Testis (tissue), 2 donors: Measurements from ENCODE around the gene TBXAS1.

Source experiments
- POLR2A ChIP-seq: fragments of 450-650 bp; IDR thresholded peaks from one replicate; pipeline ENCODE4 v1.6.1; 2017; ENCODE audit warnings: antibody characterized with exemption, mild to moderate bottlenecking, moderate library complexity
- TF ChIP-seq, protein P1 (sequence below), 3 experiments: fragments of 450-650 bp in 2 of 3; fragments of 200-600 bp in 1 of 3; sonication (generic) in 1 of 3; IDR thresholded peaks; one replicate each; pipeline ENCODE4 v1.5.1; 2016 to 2019; ENCODE audit warnings: antibody characterized with exemption in 3 of 3, mild to moderate bottlenecking in 2 of 3, moderate library complexity in 1 of 3

DNA sequence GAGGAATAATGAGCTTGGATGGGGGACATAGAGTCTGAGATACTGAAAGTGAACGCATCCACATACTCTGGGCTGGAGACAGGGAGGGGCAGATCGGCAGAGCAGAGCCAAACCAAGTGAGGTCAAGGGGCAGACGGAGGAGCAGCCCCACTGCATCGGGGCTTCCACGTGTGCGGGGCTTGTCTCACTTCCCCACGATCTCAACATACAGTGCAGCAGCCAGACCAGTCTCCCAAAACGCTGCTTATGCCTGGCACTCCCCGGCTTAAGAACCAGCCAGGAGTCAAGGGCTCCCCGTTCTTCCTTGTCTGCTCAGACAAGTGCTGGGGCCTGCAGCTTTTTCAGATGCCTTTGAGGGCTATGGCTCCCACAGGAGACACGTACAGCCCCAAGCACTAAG is 190.1 kb downstream of the TBXAS1 start:
- TF ChIP-seq, protein P1, sequence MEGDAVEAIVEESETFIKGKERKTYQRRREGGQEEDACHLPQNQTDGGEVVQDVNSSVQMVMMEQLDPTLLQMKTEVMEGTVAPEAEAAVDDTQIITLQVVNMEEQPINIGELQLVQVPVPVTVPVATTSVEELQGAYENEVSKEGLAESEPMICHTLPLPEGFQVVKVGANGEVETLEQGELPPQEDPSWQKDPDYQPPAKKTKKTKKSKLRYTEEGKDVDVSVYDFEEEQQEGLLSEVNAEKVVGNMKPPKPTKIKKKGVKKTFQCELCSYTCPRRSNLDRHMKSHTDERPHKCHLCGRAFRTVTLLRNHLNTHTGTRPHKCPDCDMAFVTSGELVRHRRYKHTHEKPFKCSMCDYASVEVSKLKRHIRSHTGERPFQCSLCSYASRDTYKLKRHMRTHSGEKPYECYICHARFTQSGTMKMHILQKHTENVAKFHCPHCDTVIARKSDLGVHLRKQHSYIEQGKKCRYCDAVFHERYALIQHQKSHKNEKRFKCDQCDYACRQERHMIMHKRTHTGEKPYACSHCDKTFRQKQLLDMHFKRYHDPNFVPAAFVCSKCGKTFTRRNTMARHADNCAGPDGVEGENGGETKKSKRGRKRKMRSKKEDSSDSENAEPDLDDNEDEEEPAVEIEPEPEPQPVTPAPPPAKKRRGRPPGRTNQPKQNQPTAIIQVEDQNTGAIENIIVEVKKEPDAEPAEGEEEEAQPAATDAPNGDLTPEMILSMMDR (IDR thresholded peaks at IDR 0.05) = no peak
- no peak for TF ChIP-seq POLR2A
